Endothelial cell of umbilical vein (primary cell): ENCODE data around the gene TRPM3. TPM values are rescaled to one million over a fixed set of nuclear protein-coding genes. Genes with fewer than 3 reads are reported as not detected.

Source experiments
- BruUV-seq: library from RNA; stranded (reverse); fragments of 400-500 nt; replicated peaks from 2 replicates; lab custom pipeline; 2021; lab: Mats Ljungman, UMichigan
- CTCF ChIA-PET: fragments of 300-600, 350-600 bp; sonication (Branson Sonifier 250); formaldehyde crosslinking; loops from one replicate; lab custom pipeline; 2021; ENCODE audit warnings: antibody characterized with exemption, inconsistent platforms; lab: Charles Lee
- POLR2A ChIA-PET: fragments of 300-600, 350-600 bp; sonication (Branson Sonifier 250); formaldehyde crosslinking; loops from one replicate; lab custom pipeline; 2021; ENCODE audit warnings: antibody characterized with exemption, inconsistent platforms; lab: Charles Lee
- DNase-seq: peaks from one replicate; pipeline ENCODE4 v3.0.0-alpha.2; 2011; ENCODE audit warnings: low read depth, low spot score
- FAIRE-seq: peaks from 2 replicates; lab custom pipeline; 2011; peaks lifted over from hg19 to GRCh38; lab: Jason Lieb, UNC
- H2AFZ ChIP-seq: 2 replicates; pipeline ENCODE4 v1.6.0; 2012; ENCODE audit warnings: low read depth, low read length, control low read depth, inconsistent platforms
- H3K27ac ChIP-seq: 2 replicates; pipeline ENCODE4 v1.5.1; 2011; ENCODE audit warnings: low read depth, mild to moderate bottlenecking, control low read depth, low read length, moderate library complexity; ENCODE audit not compliant: insufficient read depth
- H3K27me3 ChIP-seq, 2 experiments: 2 replicates each; pipeline versions ENCODE4 v1.6.0 to v1.6.1; 2011; ENCODE audit warnings: low read length in 2 of 2, mixed read lengths in 1 of 2; ENCODE audit not compliant: control insufficient read depth in 2 of 2, insufficient read depth in 2 of 2
- H3K36me3 ChIP-seq, 2 experiments: 2 replicates in 1 of 2; 3 replicates in 1 of 2; pipeline ENCODE4 v1.5.1; 2011; ENCODE audit warnings: low read length in 2 of 2, mild to moderate bottlenecking in 1 of 2, moderate library complexity in 1 of 2; ENCODE audit not compliant: control insufficient read depth in 2 of 2, insufficient read depth in 2 of 2; ENCODE audit errors: extremely low read depth in 1 of 2
- H3K4me1 ChIP-seq: 3 replicates; pipeline ENCODE4 v1.5.1; 2011; ENCODE audit warnings: mild to moderate bottlenecking, low read length; ENCODE audit not compliant: control insufficient read depth, insufficient read depth; ENCODE audit errors: extremely low read depth
- H3K4me2 ChIP-seq: 2 replicates; pipeline ENCODE4 v1.6.1; 2011; ENCODE audit warnings: low read length, control low read depth, mixed read lengths; ENCODE audit not compliant: insufficient read depth
- H3K4me3 ChIP-seq, 3 experiments: fragments of 200-600 bp in 1 of 3; sonication (generic), shearing (Covaris generic) in 1 of 3; replicated peaks in 1 of 3; 2 replicates each; pipeline ENCODE4 v1.5.1; 2011 to 2016; ENCODE audit warnings: control low read depth in 3 of 3, low read length in 3 of 3, mild to moderate bottlenecking in 2 of 3, inconsistent platforms in 1 of 3, low read depth in 1 of 3, moderate library complexity in 1 of 3; ENCODE audit not compliant: insufficient read depth in 1 of 3
- H3K79me2 ChIP-seq: 2 replicates; pipeline ENCODE4 v1.6.0; 2012; ENCODE audit warnings: low read length, inconsistent platforms; ENCODE audit not compliant: control insufficient read depth, insufficient read depth
- H3K9ac ChIP-seq: replicated peaks from 2 replicates; pipeline ENCODE3; 2011; ENCODE audit warnings: low read length, control low read depth; ENCODE audit not compliant: insufficient read depth; ENCODE audit errors: extremely low read depth
- H3K9me1 ChIP-seq: replicated peaks from 3 replicates; pipeline ENCODE4 v1.6.0; 2011; ENCODE audit warnings: mild to moderate bottlenecking, low read length; ENCODE audit not compliant: control insufficient read depth, insufficient read depth; ENCODE audit errors: extremely low read depth
- H3K9me3 ChIP-seq: replicated peaks from 2 replicates; pipeline ENCODE4 v1.5.1; 2012; ENCODE audit warnings: low read length, inconsistent platforms; ENCODE audit not compliant: control insufficient read depth, insufficient read depth
- H4K20me1 ChIP-seq: replicated peaks from 2 replicates; pipeline ENCODE3; 2011; ENCODE audit warnings: mild to moderate bottlenecking, low read length; ENCODE audit not compliant: control insufficient read depth, insufficient read depth; ENCODE audit errors: extremely low read depth
- CTCF ChIP-seq, 2 donors: IDR thresholded peaks; 1 replicate in 1 of 2; 2 replicates in 1 of 2; pipeline ENCODE4 v1.5.1; 2011; ENCODE audit warnings: low read length in 2 of 2, mild to moderate bottlenecking in 2 of 2, moderate library complexity in 2 of 2, control low read depth in 1 of 2, inconsistent platforms in 1 of 2, low read depth in 1 of 2; ENCODE audit not compliant: insufficient read depth in 1 of 2; ENCODE audit errors: extremely low read depth in 1 of 2
- EZH2 ChIP-seq: IDR thresholded peaks from 2 replicates; pipeline ENCODE4 v1.6.1; 2012; ENCODE audit warnings: borderline replicate concordance, low read depth, mild to moderate bottlenecking, moderate library complexity, low read length, inconsistent platforms; ENCODE audit not compliant: severe bottlenecking
- GATA2 ChIP-seq: IDR thresholded peaks from 2 replicates; pipeline ENCODE4 v1.7.0; 2011; ENCODE audit warnings: low read depth, mild to moderate bottlenecking, moderate library complexity, mixed read lengths, low read length; ENCODE audit not compliant: insufficient read length, insufficient read depth
- JUN ChIP-seq: IDR thresholded peaks from 2 replicates; pipeline ENCODE4 v1.6.1; 2011; ENCODE audit warnings: borderline replicate concordance, low read depth; ENCODE audit not compliant: insufficient read length, insufficient read depth
- MAX ChIP-seq: IDR thresholded peaks from 2 replicates; pipeline ENCODE4 v1.6.1; 2011; ENCODE audit not compliant: insufficient read depth, insufficient read length
- MYC ChIP-seq: IDR thresholded peaks from one replicate; pipeline ENCODE4 v1.6.1; 2011; ENCODE audit warnings: mild to moderate bottlenecking, low read depth, low read length
- POLR2A ChIP-seq: IDR thresholded peaks from 2 replicates; pipeline ENCODE4 v1.6.1; 2012; ENCODE audit warnings: low read depth, mild to moderate bottlenecking, control low read depth, low read length
- POLR2AphosphoS5 ChIP-seq: IDR thresholded peaks from 2 replicates; pipeline ENCODE4 v1.6.1; 2012; ENCODE audit warnings: low read depth, mild to moderate bottlenecking, control low read depth, low read length, moderate library complexity; ENCODE audit not compliant: insufficient read depth
- dilution Hi-C: fragments of 300-500 bp; cut with MboI; formaldehyde crosslinking; loops from one replicate; pipeline ENCODE4 v1.15.0; 2019; ENCODE audit warnings: low sequenced_read_pairs; ENCODE audit not compliant: extremely low pct_ligation_motif_present
- intact Hi-C: fragments of 100-400 bp; cut with micrococcal nuclease; formaldehyde crosslinking; loops from one replicate; pipeline ENCODE4 v1.10.0; 2022
- polyA plus RNA-seq, 4 experiments: library from polyadenylated mRNA; depleted of rRNA in 3 of 4; stranded (reverse) in 3 of 4; unstranded in 1 of 4; fragments of >200 nt; gene quantifications; 2 replicates each; pipeline versions ENCODE4 v1.2.1 to v1.2.3, GENCODE V29; 2011 to 2012; ENCODE audit warnings: missing spikeins in 1 of 4
- total RNA-seq: library from RNA; stranded (reverse); gene quantifications from 2 replicates; pipeline ENCODE4 v1.2.3, GENCODE V29; 2021

The TRPM3 gene
- total and polyA plus RNA-seq, 2 donors (not counting 3 experiments of a cell fraction or from before 2014, with no cell fraction given): 0.17 to 0.33 TPM

DNA sequence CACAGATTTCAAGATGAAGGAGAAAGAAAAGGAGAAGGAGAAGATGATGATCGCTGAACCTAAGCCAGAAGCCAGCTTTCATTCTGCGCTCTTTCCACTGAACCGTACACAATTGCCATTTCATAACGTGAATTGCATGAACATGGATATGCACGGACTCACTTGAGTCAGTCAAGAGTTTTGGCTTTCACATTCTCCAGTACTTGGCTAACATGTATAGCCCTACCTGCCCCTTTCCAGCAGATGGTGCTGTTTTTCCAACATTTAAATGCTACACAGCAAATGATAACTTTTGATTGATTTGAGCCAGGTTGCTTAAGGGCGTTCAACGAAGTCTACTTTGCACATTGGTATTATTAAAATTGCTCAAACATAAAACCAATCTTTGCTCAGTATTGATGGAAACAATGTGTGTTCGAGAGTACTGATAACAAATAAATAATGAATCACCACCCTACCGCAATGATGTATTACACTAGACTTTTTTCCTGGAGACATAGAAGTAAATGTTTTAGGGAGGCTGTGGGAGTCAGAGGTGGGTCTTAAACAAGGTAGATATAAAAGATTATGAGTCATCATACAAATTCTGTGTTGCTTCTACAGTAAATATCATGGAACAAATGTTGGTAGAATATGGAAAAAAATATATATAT, 196.4 kb downstream of the TRPM3 start:
- dilution Hi-C loops: no loop called here
- peak; percentile 10 for TF ChIP-seq GATA2
- TF ChIP-seq CTCF (IDR thresholded peaks at IDR 0.05; ENCODE audit: extremely low read depth in 1 of 2, insufficient read depth in 1 of 2, low read depth in 1 of 2, low read length in 2 of 2): peak; percentile 74 to 83
- TF ChIP-seq JUN: peak; percentile 6
- TF ChIP-seq POLR2A: no peak
- Histone ChIP-seq H3K4me1 (peaks cover 8% of the 10 kb centered on the region), H3K9ac (peak overlapping the region; percentile 25), H3K79me2 (no peaks in the 10 kb centered on the region), H3K9me1 (no peaks in the 10 kb centered on the region), H3K4me3 (peak overlapping the region; percentile 8 to 63 (median 8)), H3K36me3 (no peaks in the 10 kb centered on the region), H4K20me1 (no peaks in the 10 kb centered on the region), H2AFZ (peak overlapping the region; percentile 43), H3K27ac (peak overlapping the region; percentile 27), H3K27me3 (no peaks in the 10 kb centered on the region), H3K4me2 (peak overlapping the region; percentile 81), H3K9me3 (no peaks in the 10 kb centered on the region)
- peak; percentile 90 for DNase-seq
- ChIA-PET POLR2A (no interaction called here), CTCF (interaction anchor here (0.7 to 3.0 kb wide), 37 partner anchors 9 to 882 kb away, joined by 3 to 72 read pairs (median 5); no protein-coding TSS in a partner anchor)
- no TSS peak for BruUV-seq
- intact Hi-C loops: loop anchor here (1.0 to 5.0 kb wide), 4 partner anchors 76 to 324 kb away; no protein-coding TSS in a partner anchor
- peak; percentile 82 for FAIRE-seq

DNA sequence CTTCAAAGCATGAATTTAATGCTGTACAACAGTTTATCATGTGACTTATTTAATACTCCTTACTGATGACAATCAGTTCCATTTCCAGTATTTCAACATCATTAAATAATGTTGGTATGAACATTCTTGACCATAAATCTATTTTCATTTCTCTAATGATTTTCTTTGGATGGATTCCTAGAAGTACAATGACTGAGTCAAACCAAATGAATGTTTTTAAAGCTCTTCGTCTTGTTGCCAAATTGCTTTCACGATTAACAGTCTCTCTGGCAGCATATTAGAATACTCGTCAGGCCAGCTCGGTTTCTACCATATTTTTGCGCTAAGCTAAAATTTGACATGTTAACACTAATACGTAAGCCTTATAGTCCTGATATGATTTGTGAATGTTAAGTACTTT, 197.0 kb downstream of the TRPM3 start:
- POLR2A ChIA-PET: no interaction called here
- intact Hi-C loops: no loop called here
- Histone ChIP-seq H3K27ac (peak overlapping the region; percentile 27), H2AFZ (peak overlapping the region; percentile 43), H4K20me1 (no peaks in the 10 kb centered on the region), H3K27me3 (no peaks in the 10 kb centered on the region), H3K9ac (peak overlapping the region; percentile 25), H3K79me2 (no peaks in the 10 kb centered on the region), H3K4me1 (peaks cover 8% of the 10 kb centered on the region), H3K9me3 (no peaks in the 10 kb centered on the region), H3K36me3 (no peaks in the 10 kb centered on the region), H3K9me1 (no peaks in the 10 kb centered on the region), H3K4me3 (peak overlapping the region in 2 of 3 experiments; percentile 8 to 63), H3K4me2 (peak overlapping the region; percentile 81)
- FAIRE-seq (no peak), DNase-seq (peak; percentile 86)
- dilution Hi-C loops: no loop called here
- no TSS peak for BruUV-seq
- TF ChIP-seq MYC (no peak), GATA2 (peak; percentile 55), POLR2AphosphoS5 (no peak), EZH2 (no peak), CTCF (IDR thresholded peaks at IDR 0.05; ENCODE audit: extremely low read depth in 1 of 2, insufficient read depth in 1 of 2, low read depth in 1 of 2, low read length in 2 of 2) (no peak), JUN (peak; percentile 19), MAX (no peak), POLR2A (no peak)
- CTCF ChIA-PET: interaction anchor here (0.7 to 3.0 kb wide), 37 partner anchors 9 to 883 kb away, joined by 3 to 72 read pairs (median 5); no protein-coding TSS in a partner anchor
